Measurements from ENCODE around the gene IFI27.

Gene IFI27

DNA sequence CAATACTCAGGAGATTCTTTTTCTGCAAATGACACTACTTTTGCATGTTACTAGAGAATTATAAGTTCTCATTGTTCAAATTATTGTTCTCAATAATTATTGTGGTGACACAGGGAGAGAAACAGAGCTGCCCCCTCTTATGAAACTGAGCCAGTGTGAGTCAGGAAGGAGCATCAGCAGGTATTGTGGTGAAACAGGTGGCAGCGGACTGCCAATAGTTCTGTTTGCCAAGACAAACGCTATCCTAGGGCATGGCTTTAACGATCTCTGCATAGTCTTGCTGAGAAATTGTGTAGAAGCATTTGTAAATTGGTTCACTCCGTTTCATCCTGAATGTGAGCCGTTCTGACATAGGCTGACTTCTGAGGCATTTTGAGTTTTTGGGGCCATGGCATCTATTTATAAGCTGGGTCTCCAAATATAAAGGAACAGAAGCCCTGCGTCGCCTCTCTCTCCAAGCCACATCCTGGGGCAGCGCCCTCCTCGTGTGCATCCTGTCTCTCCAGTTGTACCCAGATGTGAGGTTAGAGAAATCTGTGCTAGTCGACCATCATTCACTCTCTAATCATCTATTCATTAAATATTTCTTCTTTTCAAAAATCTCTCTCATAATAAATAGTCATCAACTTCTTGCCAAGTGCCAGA is 47.8 kb downstream of the IFI27 start:
- no peak for DNase-seq

DNA sequence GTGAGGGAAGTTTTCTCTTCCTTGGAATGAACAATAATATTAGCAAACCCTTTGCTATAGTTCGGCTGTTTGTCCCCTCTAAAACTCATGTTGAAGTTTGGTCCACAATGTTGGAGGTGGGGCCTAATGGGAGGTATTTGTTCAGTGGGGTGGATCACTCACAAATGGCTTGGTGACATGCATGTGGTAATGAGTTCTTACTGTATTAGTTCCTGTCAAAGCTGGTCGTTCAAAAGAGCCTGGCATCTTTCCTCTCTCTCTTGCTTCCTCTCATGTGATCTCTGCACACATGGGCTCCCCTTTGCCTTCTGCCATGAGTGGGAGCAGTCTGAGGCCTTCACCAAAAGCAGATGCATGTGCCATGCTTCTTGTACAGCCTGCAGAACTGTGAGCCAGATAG is 50.5 kb downstream of the IFI27 start:
- DNase-seq = no peak

DNA sequence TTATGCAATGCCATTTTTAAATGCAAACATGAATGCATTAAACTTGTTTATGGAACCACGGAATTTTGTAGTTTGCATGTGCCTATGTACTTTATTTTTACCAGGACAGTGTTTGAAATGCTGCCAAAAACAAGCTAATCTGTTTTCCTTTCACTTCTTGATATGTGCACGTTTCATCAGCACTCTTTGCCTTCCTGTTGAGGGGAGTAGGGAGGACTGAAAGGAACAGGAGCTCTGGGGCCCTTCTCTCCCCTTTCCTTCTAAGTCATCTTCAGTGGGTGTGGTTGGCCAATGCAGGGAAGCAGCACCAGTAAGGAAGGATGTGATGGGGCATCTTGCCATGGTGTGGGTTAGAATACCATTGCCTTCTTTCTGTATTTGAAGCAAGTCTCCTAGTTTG is 51.4 kb downstream of the IFI27 start:
- no peak for DNase-seq

DNA sequence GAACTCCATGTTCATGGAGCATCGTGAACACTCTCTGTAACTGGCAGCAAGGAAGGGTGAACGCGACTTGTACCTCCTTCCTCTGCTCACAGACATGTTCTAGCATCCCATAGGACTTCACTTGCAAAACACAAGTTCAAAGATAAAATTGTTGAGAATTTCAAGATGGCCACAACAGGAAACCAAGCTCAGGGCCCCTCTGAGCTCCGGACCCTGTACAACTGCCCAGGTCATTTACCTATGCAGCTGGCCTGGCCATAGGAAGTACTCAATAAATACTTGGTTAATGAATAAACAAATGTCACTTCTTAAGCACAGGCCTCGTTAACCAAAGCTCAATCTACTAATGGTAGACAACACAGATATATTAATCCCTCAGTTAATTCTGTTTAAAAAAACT is 51.9 kb downstream of the IFI27 start:
- no peak for DNase-seq

DNA sequence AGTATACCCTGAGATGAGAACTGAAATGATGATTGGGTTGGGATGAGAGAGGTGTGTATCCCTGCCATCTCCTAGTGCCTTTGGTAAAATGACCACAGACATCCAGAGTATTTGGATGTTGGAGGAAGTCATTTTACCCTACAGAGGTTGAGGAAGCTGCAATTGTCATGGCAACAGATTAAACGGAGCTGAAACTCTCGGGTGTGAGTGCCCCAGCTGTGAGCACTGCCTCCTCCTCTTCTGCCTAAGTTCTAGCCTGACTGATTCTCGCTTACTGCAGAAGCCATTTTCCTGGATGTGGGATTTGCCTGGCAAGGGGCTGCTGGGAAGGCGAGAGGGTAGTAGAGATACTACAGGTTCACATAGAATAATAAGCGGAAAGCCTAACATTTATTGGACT is 53.3 kb downstream of the IFI27 start:
- DNase-seq = no peak

DNA sequence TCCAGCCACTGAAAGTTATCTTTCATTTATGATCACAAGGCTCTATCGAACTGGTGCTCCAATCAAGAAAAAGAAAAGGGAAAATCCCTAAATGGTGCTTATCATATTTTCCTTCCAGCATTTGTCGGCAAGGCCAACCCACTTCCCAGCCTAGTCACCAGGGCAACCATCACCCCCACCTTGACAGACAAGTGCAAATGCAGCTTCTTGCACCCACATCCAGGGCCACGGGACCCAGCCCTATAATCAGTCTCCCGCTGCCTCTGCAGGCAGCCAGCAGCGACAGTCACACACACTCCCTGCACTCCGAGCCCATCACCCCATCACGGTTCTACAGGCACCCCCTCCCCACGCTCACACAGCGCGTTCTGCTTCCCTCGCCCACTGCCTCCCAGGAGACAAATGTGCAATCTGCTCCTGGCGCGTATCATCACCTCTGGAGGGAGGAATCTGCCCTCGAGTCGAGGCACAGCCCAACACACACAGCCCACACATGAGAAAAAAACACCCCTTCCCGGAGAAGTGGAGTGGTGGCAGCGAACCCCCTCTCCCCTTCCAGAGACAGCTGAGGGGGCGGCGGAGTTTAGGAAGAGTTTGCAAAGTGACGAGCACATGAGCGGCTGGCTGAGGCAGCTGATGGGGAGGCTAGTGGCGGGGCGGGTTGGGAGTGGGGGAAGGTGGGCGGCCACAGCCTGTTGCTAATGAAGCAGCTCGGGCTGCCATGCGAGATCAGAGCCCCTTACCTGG is 54.3 kb downstream of the IFI27 start:
- DNase-seq = no peak

DNA sequence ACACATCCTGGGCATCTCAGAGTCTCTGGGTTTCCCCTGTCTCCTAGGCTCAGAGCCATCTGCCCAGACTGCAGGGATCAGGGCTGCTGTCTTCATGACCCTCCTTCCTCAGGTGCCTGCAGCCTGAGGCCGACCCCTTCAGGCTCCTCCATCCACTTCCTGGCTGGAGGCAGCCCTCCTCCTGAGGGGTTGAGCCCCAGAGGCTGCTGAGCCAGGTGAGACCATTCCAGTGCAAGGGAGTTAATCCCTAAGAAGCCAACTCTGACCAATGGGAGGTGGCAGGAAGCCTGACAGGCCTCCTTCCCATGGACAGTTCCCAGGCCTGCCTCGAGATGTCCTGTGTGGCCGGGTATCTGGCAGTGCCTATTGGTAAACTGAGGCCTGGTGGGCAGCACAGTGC is 55.2 kb downstream of the IFI27 start:
- DNase-seq = no peak

All from DMS79 treated with DMSO at 0.1 percent for 48 hours (cell line).